Endodermal cell (in vitro differentiated cells): ENCODE measurements around the gene NCSTN. TPM values are rescaled to one million over a fixed set of nuclear protein-coding genes. Genes with fewer than 3 reads are reported as not detected.
A peak's percentile ranks its signal among the peaks of the same experiment; 100 is the strongest.

Experiments
- DNase-seq: peaks from one replicate; pipeline ENCODE4 v3.0.0-alpha.2; 2017
- H3K27ac ChIP-seq: 2 replicates; pipeline ENCODE4 v1.5.1; 2013; ENCODE audit warnings: mild to moderate bottlenecking, low read depth, low read length, moderate library complexity
- H3K27me3 ChIP-seq: 2 replicates; pipeline ENCODE4 v1.6.1; 2013; ENCODE audit warnings: mild to moderate bottlenecking, low read length, moderate library complexity; ENCODE audit not compliant: insufficient read depth, control insufficient read depth, poor library complexity, severe bottlenecking
- H3K36me3 ChIP-seq: 2 replicates; pipeline ENCODE4 v1.7.0; 2013; ENCODE audit warnings: mild to moderate bottlenecking, low read length, moderate library complexity; ENCODE audit not compliant: control insufficient read depth, insufficient read depth
- H3K4me1 ChIP-seq: one replicate; pipeline ENCODE4 v1.7.0; 2013; ENCODE audit warnings: low read length; ENCODE audit not compliant: control insufficient read depth, insufficient read depth
- H3K4me3 ChIP-seq: 2 replicates; pipeline ENCODE4 v1.5.1; 2013; ENCODE audit warnings: mild to moderate bottlenecking, low read length, moderate library complexity
- H3K9ac ChIP-seq: 2 replicates; pipeline ENCODE4 v1.6.1; 2013; ENCODE audit warnings: mild to moderate bottlenecking, low read length, moderate library complexity; ENCODE audit not compliant: poor library complexity, severe bottlenecking; ENCODE audit errors: extremely low read depth
- H3K9me3 ChIP-seq: 2 replicates; pipeline ENCODE4 v1.6.1; 2013; ENCODE audit warnings: mild to moderate bottlenecking, low read length, moderate library complexity; ENCODE audit not compliant: control insufficient read depth
- H3K27ac Mint-ChIP-seq: 2 replicates; pipeline ENCODE4 v1.8.0; 2020; ENCODE audit warnings: mixed read lengths
- H3K27me3 Mint-ChIP-seq: 2 replicates; pipeline ENCODE4 v1.8.0; 2021; ENCODE audit warnings: mild to moderate bottlenecking, mixed read lengths; ENCODE audit not compliant: insufficient read depth
- H3K36me3 Mint-ChIP-seq: 2 replicates; pipeline ENCODE4 v1.8.0; 2020; ENCODE audit warnings: low read depth, mixed read lengths
- H3K4me1 Mint-ChIP-seq: 2 replicates; pipeline ENCODE4 v1.8.0; 2020; ENCODE audit warnings: mixed read lengths
- H3K4me3 Mint-ChIP-seq: 2 replicates; pipeline ENCODE4 v1.8.0; 2020; ENCODE audit warnings: mild to moderate bottlenecking, moderate library complexity, mixed read lengths
- H3K9me3 Mint-ChIP-seq: 2 replicates; pipeline ENCODE4 v1.8.0; 2020; ENCODE audit warnings: mild to moderate bottlenecking, mixed read lengths
- CTCF ChIP-seq: fragments of 200-600 bp; sonication (generic); conservative IDR thresholded peaks from 2 replicates; pipeline ENCODE4 v1.5.0; 2021; ENCODE audit warnings: antibody characterized with exemption, mild to moderate bottlenecking
- WGBS, 2 experiments: methylation state at CpG; one replicate each; pipeline versions ENCODE4 v1.1.5 to v1.1.7; 2013; ENCODE audit warnings: missing lambda C conversion rate in 2 of 2, mixed read lengths in 1 of 2; ENCODE audit not compliant: insufficient coverage in 1 of 2, insufficient read length in 1 of 2; 5-methylcytosine and 5-hydroxymethylcytosine counted together
- total RNA-seq, 2 donors: library from RNA; stranded (reverse); fragmentation: NEBNext Ultra II Directional in 1 of 2; extraction: Animal tissue kit (Norgen Biotek cat#: 25700) in 1 of 2; gene quantifications; 2 replicates in 1 of 2; 3 replicates in 1 of 2; pipeline ENCODE4 v1.2.1, GENCODE V29; 2021

Gene NCSTN
- total RNA-seq, 2 donors from 2014 or later = 103 to 107 TPM

DNA sequence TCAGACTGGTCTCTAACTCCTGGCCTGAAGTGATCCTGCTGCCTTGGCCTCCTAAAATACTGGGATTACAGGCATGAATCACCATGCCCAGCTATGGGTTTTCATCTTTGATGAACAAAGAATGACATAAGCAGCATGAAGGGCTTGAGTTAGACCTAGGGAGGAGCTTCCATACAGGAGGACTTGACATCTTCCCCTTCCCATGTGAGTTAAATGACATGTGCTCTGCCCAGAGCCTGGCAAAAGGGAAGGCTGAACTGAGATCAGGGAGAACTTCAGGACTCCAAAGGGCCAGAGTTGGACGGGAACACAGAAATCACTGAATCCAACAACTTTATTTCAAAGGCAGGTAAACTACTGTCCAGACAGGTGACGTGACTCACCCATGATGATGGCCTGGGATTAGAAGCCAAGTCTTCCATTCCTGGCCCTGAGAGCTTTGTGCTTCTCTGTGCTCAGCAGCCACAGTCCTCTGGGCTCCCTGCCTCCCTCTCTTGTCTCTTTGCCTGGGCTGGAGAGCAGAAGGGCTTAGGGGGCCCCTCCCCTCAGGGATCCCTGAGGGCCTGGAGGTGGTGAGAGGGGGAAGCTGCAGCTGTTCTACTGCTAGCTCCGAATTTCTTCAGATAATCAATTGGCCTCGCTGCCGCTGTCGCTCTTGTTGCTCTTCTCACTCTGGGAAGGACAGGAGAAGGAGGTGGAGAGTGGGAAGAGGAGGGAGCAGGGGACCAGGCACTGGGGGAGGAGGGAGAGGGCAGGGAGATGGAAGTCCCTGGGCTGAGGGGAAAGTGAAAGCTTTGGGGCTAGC is 31.3 kb downstream of the NCSTN start:
- Histone ChIP-seq H3K9ac (no peak overlapping the region), H3K36me3 (no peaks in the 10 kb centered on the region), H3K9me3 (no peaks in the 10 kb centered on the region), H3K4me3 (no peak overlapping the region), H3K27me3 (no peaks in the 10 kb centered on the region), H3K27ac (peak overlapping the region; percentile 85), H3K4me1 (peaks cover 10% of the 10 kb centered on the region)
- peak; percentile 78 for DNase-seq
- H3K27me3 Mint-ChIP-seq = no peaks in the 10 kb centered on the region
- H3K36me3 Mint-ChIP-seq = no peaks in the 10 kb centered on the region
- peaks cover 23% of the 10 kb centered on the region for H3K4me1 Mint-ChIP-seq
- TF ChIP-seq CTCF = no peak
- 38 to 100% methylated on average over 1 to 6 of the region's 6 CpGs for WGBS, 2 experiments
- no peaks in the 10 kb centered on the region for H3K9me3 Mint-ChIP-seq
- no peak overlapping the region for H3K27ac Mint-ChIP-seq
- no peak overlapping the region for H3K4me3 Mint-ChIP-seq

DNA sequence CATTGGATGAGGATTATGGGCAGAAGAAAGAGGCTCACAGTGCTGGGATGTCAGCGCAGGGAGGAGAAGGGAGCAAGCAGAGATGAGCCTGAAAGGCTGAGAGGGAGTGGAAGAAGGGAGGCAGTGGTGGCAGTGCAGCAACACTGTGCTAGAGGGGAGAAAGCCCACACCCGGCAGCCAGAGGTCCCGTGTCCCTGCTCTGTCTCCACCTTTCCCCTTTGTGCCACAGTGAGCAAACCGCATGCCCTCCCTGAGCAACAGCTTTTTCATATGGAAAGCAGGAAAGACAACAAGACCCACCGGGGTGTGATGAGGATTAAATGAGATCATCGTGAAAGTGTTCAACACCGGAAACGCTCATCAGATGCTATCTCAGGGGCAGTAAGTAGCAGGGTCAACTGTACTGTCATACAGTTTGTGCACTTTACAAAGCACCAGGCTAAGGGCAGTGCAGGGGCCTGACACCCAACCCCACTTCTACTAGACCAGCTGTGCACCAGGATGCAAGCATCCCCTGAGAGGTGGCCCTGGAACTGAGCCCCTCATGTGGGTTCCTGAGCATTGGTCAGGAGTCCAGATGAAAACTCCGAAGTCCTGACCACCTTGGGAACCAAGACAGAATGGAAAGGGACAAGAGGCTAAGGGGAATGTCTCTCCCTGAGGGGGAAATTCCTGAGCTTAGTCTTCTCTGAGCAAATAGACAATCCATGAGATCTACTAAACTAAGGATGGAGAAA is 32.8 kb downstream of the NCSTN start:
- no peak overlapping the region for H3K4me3 Mint-ChIP-seq
- peaks cover 10% of the 10 kb centered on the region for H3K4me1 ChIP-seq
- H3K9me3 ChIP-seq = no peaks in the 10 kb centered on the region
- no peaks in the 10 kb centered on the region for H3K27me3 ChIP-seq
- H3K9me3 Mint-ChIP-seq = no peaks in the 10 kb centered on the region
- H3K9ac ChIP-seq = no peak overlapping the region
- H3K27ac ChIP-seq = peak overlapping the region; percentile 85
- no peak overlapping the region for H3K4me3 ChIP-seq
- 6 to 15% methylated on average over 6 to 9 of the region's 9 CpGs for WGBS, 2 experiments
- H3K36me3 ChIP-seq = no peaks in the 10 kb centered on the region
- peak overlapping the region; percentile 84 for H3K27ac Mint-ChIP-seq
- no peaks in the 10 kb centered on the region for H3K36me3 Mint-ChIP-seq
- DNase-seq = peak; percentile 84
- TF ChIP-seq CTCF = no peak
- H3K4me1 Mint-ChIP-seq = peaks cover 23% of the 10 kb centered on the region
- H3K27me3 Mint-ChIP-seq = no peaks in the 10 kb centered on the region

DNA sequence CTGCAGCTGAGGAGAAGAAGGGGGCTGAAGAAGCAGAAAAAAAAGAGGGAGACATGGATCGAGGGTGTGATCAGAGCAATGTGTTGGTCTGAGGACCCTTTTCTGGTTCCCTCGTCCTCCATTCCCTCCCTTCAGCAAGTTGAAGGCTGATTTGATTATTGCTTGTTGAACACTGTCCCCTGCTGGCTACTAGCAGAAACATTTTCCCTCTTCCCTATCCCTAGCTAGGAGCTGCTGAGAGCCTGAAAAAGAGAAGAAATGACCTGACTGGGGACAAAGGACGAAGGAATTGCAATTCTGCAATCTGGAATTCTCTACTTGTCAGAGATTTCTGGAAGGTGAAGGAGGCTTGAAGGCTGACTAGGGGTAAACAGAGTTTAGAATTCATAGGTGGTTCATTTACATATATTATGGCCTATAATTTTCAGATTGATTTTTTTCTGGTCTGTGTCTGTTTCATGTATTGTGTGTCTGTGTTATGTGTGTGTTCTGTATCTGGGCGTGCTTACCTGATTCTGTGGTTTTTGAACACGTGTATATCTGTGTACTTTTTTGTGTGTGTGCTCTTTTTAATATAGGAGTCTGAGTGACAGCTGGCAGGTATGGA is 33.4 kb downstream of the NCSTN start:
- Mint-ChIP-seq H3K27ac (peak overlapping the region; percentile 59), H3K36me3 (no peaks in the 10 kb centered on the region), H3K9me3 (no peaks in the 10 kb centered on the region), H3K4me1 (peaks cover 23% of the 10 kb centered on the region), H3K27me3 (no peaks in the 10 kb centered on the region), H3K4me3 (no peak overlapping the region)
- no peaks in the 10 kb centered on the region for H3K36me3 ChIP-seq
- TF ChIP-seq CTCF = peak; percentile 95
- peak overlapping the region; percentile 85 for H3K27ac ChIP-seq
- H3K9ac ChIP-seq = no peak overlapping the region
- DNase-seq = peak; percentile 78
- peaks cover 10% of the 10 kb centered on the region for H3K4me1 ChIP-seq
- H3K4me3 ChIP-seq = no peak overlapping the region
- H3K27me3 ChIP-seq = no peaks in the 10 kb centered on the region
- no peaks in the 10 kb centered on the region for H3K9me3 ChIP-seq
- WGBS, 2 experiments = 28 to 30% methylated on average over 5 of the region's 5 CpGs
